ENCODE results near the gene COL6A3.
"Not testable (repeated sequence)": the region's sequence is repeated elsewhere in the genome, so short reads cannot be mapped to it uniquely, and the experiment has no call there.

COL6A3 gene

DNA sequence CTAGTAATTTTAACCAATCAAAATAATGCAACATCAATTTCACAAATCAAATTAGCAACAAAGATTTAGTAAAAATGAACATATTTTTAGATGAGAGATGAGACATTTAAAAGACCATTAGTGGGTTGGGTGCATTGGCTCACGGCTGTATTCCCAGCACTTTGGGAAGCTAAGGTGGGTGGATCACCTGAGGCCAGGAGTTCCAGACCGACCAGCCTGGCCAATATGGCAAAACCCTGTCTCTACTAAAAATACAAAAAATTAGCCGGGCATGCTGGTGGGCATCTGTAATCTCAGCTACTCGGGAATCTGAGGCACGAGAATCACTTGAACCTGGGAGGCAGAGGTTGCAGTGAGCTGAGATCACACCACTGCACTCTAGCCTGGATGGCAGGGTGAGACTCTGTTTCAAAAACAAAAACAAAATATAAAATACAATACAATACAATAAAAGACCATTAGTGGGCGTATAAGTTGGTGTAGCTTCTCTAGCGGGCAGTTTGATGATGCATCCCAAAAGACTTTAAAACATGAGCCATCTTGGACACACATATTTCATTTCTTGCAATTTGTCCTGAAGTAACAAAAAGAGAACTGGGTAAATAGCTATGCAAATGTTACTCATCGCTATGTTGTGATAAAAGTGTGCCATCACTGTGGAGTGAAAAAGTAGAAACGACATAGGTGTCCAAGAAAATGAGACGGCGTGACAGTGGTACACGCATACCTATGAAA, 101.8 kb downstream of the COL6A3 start:
- no peak for DNase-seq

DNA sequence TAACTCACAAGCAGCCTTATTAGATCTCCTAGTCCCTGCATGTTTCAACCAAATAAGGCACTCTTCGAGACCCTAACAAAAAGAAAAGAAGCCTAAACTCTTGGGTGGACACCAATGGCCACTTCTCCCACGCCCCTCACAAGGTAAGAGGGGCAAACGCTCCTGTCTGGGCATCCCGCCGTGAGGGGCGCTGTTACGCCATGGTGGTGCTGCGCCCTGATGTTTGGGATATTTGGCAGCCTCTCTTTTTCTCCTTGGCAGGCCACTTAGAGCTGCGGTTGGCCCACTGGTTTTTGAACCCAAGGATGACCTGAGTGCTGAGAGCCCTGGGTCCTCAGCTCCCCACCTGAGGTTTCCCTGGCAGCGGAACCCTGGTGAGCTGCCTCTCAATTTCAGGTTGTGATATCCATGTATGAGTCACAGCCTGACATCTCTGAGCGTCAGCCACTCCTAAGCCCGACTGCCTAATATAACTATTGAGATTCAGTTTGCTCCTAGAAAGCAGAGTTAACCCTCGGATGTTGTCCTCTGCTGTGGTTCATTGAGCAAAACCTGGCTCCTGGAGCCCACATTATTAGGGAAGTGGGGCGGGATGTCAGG, 103.3 kb downstream of the COL6A3 start:
- DNase-seq: no peak

DNA sequence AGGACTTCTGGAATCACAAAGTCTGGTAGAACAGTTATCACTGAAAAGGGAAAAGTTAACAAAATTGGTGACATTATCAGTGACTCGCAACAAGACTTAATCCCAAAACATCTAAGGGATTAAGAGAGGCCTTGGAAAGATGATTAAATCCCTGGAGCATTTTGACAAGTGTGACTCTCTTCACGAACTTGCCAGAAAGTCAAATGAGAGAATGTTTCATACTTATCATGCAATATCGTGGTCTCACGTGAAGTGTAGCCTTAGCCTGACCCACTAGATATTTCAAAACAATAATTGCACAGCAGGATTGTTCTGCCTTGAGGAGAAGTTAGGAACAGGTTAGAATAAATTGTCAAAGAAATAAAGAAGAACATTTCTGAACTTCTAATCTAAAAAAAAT, 104.5 kb downstream of the COL6A3 start:
- DNase-seq: no peak

DNA sequence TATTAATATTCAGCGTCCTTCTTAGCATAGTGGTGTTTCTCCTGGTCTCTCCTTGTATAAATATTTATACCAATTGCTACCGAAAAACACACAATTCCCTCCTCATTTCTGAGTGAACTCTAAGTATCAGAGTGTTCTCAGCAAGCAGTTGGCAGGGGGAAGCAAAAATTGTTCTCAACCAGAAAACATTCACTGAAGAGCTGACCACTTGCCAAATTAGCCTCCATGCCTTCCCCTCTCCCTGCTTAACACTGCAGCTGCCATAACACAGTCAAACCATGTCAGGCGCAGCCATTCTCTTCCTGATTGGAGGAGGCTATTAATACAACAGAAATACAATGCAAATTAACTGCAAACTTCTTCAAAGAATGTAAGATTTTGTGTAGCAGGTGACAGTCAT, 105.0 kb downstream of the COL6A3 start:
- DNase-seq: no peak

DNA sequence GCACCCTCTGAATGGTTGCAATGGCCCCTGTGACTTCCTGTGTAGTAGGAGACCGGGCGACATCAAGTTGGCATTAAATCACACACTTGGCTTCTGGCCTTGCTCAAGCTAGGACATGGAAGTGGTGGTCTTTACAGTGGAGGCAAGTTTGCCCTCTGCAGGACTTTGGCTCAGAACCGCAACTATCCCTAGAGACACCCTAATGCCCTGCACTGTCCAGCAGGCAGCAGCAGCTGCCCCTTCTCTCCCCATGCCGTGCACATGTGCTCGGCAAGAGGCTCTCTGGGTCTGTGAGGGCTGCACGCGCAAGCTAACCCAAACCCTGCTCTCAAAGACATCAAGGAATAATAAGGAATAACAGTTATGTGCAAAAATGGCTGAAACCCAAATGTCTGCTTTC, 106.5 kb downstream of the COL6A3 start:
- DNase-seq: no peak

DNA sequence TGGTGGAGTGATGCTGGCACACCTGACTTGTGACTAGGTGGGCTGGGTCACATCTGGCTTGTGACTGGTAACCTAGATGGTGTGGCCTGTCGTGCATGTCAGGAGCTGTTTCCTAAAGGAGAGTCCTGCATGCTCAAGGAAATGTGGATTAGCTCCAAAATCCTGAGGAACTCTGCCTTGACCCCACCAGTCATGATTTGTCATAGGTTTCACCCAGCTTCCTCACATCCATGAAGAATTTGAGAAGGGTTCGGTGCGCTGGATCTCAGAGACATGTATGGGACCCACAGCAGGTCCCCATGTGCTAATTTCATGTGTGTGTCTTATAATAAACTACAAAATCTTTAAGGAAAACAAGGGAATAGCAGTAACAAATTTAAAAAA, 107.2 kb downstream of the COL6A3 start:
- no peak for DNase-seq

DNA sequence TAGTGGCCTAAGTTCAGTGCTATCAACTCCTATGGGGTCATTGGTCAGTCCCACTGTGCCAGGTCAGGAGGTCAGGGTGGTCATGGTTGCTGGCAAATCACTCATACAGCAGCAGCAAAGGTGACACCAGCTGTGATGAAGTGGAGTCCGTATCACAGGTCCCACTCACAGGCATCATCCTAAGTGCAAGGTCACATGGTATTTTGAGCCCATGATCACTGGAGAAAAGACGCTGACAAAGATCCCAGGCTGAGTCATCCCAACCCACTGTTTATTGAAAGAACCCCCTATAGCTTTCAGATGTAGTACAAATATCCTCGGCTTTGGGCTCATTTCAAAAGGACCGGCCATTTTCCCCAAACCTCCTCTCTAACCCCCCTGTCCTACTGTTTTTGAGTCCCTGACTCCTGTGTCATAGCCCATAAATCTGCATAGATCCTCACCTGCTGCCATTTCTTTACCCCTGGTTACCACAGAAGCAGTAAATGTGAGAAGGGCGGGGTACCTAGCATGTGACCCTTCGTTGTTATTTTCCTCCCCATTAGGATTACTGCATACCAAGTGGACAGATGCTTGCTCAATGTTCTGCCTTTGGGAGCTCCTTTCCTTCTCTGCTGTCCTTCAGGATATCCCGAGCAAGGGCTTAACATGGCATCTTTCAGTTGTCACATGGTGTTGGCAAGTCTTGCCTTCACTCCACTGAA, 107.7 kb downstream of the COL6A3 start:
- no peak for DNase-seq

GRCh38 chr2:237305579-237305978, 108.4 kb downstream of the COL6A3 start:
- no peak for DNase-seq

- no peak for DNase-seq
Observed at GRCh38 chr2:237304763-237305514, 109.0 kb downstream of the COL6A3 start.

DNA sequence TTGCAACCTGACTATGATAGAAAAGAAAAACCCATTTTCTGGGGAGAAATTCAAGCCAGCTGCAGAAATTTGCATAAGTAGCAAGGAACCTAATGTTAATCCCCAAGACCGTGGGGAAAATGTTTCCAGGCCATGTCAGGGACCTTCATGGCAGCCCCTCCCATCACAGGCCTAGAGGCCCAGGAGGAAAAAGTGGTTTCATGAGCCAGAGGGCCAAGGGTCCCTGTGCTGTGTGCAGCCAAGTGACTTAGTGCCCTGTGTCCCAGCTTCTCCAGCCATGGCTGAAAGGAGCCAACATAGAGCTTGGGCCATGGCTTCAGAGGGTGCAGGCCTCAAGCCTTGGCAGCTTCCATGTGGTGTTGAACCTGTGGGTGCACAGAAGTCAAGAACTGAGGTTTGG, 110.7 kb downstream of the COL6A3 start:
- DNase-seq: not testable (repeated sequence)

- no peak for DNase-seq
Observed at GRCh38 chr2:237301595-237301994, 112.4 kb downstream of the COL6A3 start.

GRCh38 chr2:237300739-237301138, 113.2 kb downstream of the COL6A3 start:
- DNase-seq: no peak

- no peak for DNase-seq
Observed at GRCh38 chr2:237299906-237300305, 114.1 kb downstream of the COL6A3 start.

GRCh38 chr2:237298151-237299118, 115.5 kb downstream of the COL6A3 start:
- DNase-seq: no peak

DNA sequence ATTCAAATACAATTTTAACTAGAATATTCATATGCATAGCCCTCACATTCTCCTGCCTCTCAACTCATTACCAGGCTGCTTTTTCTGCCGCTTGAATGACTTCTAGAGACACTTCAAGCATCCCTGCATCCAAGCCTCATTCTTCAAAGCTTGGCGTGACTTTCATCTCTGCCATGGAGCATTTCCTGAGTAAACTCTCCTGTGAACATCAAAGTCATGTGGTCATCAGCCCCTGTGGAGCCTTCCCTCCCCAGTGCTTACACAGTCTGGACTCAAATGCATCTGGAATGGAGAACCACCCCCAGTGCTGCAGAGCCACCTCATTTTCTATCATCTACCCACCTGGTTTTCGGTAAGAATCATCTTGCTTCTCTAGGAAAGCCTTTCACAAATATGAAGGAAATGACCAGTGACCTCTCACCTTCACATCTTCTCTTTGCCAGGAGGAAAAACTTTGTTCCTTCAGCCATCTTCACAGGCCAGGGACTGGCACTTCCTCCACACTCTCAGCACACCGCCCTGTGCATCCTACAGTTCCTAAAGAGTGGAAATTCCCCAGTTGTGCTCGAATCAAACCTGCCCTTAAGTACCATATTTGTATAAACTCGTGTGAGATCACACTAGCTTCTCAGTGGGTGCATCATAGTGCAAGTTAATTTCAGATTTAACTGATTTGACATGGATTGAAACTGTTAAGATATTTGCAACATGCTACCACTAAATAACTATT, 116.4 kb downstream of the COL6A3 start:
- no peak for DNase-seq

- no peak for DNase-seq
Observed at GRCh38 chr2:237296756-237297155, 117.2 kb downstream of the COL6A3 start.

DNA sequence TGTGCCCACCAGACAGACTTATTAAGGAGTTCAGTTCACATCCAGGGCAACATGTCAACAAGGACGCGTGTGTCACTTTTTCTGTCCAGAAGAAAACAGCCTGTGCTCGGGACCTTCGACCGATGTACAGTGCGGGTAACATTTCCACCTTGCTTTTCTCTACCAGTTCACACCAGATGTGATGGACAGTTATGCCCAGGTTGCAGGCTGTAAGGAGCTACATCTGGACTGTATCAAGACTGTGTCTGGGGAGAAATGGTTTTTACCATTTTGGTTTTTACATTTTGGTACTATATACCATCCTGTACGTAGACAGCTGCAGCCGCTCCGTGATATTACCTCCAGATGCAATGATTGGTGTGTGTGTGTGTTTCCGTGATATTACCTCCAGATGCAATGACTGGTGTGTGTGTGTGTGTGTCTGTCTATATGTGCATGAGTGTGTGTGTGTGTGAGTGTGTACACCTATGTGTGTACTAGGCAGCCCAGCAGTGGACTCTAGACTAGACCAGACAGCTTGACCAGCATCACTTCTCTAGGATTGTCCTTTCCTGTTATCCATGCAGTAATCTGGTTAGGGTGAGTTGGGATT, 118.0 kb downstream of the COL6A3 start:
- DNase-seq: no peak

- no peak for DNase-seq
Observed at GRCh38 chr2:237294460-237294859, 119.5 kb downstream of the COL6A3 start.

DNA sequence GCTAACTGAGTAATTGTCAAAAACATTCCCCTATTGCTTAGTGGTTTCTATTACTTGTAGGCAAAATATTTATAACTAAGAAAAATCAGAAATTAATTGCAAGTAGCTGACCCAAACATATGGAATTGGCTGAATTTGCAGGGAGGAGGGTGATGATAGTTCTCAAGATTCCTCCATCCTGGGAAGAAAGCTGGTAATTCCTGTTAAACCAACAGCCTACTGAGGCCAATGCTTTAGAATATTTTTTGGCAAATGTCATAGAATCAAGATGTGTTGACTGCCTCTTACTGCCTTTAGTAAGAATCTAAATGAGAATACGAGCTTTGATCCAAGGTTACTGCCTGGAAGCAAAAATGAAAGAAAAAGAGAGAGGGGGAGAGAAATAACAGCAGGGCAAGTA, 120.0 kb downstream of the COL6A3 start:
- DNase-seq: no peak

GRCh38 chr2:237291138-237291792, 122.7 kb downstream of the COL6A3 start:
- no peak for DNase-seq

- no peak for DNase-seq
Observed at GRCh38 chr2:237290261-237290660, 123.7 kb downstream of the COL6A3 start.

Data from activated naive CD4-positive, alpha-beta T cell (primary cell).